BE2C (cell line): ENCODE measurements around the gene CDC26.
A peak's percentile ranks its signal among the peaks of the same experiment; 100 is the strongest.

Experiments used
- DNase-seq: peaks from one replicate; pipeline ENCODE4 v3.0.0-alpha.2; 2020
- H3K27me3 ChIP-seq: fragments of 250-450 bp; sonication (Bioruptor Pico); 2 replicates; pipeline ENCODE4 v1.5.1; 2020; ENCODE audit warnings: mild to moderate bottlenecking
- H3K36me3 ChIP-seq: fragments of 250-450 bp; sonication (Bioruptor Pico); 2 replicates; pipeline ENCODE4 v1.5.1; 2020; ENCODE audit warnings: mild to moderate bottlenecking
- H3K4me1 ChIP-seq: fragments of 250-450 bp; sonication (Bioruptor Pico); 2 replicates; pipeline ENCODE4 v1.5.1; 2020
- H3K4me3 ChIP-seq: 2 replicates; pipeline ENCODE4 v1.5.1; 2011; ENCODE audit warnings: low read depth, low read length
- H3K9me3 ChIP-seq: fragments of 250-450 bp; sonication (Bioruptor Pico); 2 replicates; pipeline ENCODE4 v1.5.1; 2020
- TF ChIP-seq, protein P1 (sequence below): IDR thresholded peaks from 2 replicates; pipeline ENCODE4 v1.5.1; 2012; ENCODE audit warnings: mild to moderate bottlenecking, low read depth, low read length

Gene CDC26

DNA sequence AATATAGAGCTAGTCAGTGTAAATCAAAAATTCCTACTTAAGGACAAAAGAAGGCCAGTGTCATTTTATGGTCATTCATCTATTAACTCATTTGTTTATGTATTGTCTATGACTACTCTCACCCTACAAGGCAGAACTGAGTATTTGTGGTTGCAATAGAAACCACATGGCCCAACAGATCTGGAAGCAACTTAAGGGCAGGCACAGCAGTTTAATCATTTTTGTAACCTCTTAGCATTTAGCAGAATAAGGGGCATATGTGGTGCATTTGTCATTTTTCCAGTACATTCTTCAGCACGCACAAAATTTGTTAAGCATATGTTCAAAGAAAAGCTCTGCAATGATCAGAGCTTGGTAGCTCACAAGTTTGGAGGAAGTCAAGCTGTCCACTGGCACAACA is 55.4 kb downstream of the CDC26 start:
- no peak for DNase-seq

DNA sequence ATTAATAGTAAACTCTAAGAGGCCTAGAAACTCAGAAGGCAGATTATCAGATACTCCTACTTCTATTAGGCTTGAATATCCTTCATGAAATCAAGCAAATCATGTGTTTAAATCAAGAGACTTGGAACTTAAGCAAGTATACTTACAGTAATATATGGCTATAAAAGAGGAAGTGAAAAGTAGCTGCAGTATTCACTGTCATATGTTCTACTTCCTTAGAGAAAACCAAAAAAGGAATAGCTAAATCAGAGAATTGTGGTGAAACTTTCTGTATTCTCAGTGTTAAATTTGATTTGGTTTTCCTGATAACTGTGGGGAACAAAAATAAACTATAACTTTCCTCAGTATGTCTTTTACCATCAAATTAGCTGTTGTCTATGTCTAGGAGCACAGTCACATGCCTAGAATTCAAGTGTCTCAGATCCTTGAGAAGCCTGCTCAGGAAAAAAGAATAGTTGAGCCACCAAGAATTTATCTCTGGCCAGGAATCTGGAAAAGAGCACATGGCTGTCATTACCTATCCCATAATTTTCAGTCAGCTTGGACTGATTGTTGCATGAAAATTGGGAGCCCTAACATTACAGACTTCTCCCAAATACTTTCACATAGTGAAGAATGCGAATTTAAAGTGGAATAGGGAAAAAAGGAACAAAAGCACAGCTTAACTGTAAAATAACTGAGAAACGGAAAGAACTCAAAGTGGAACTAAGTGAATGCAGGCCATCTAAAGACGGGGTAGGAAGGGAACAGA is 56.0 kb downstream of the CDC26 start:
- no peak for DNase-seq
- no peaks in the 10 kb centered on the region for H3K27me3 ChIP-seq
- no peaks in the 10 kb centered on the region for H3K9me3 ChIP-seq
- no peaks in the 10 kb centered on the region for H3K4me1 ChIP-seq
- TF ChIP-seq, protein P1, sequence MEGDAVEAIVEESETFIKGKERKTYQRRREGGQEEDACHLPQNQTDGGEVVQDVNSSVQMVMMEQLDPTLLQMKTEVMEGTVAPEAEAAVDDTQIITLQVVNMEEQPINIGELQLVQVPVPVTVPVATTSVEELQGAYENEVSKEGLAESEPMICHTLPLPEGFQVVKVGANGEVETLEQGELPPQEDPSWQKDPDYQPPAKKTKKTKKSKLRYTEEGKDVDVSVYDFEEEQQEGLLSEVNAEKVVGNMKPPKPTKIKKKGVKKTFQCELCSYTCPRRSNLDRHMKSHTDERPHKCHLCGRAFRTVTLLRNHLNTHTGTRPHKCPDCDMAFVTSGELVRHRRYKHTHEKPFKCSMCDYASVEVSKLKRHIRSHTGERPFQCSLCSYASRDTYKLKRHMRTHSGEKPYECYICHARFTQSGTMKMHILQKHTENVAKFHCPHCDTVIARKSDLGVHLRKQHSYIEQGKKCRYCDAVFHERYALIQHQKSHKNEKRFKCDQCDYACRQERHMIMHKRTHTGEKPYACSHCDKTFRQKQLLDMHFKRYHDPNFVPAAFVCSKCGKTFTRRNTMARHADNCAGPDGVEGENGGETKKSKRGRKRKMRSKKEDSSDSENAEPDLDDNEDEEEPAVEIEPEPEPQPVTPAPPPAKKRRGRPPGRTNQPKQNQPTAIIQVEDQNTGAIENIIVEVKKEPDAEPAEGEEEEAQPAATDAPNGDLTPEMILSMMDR = no peak
- peak overlapping the region; percentile 98 for H3K4me3 ChIP-seq
- no peaks in the 10 kb centered on the region for H3K36me3 ChIP-seq

More for the DNA sequence above, 55.4 kb downstream of the CDC26 start:
- Histone ChIP-seq H3K9me3 (no peaks in the 10 kb centered on the region), H3K36me3 (peaks cover 6% of the 10 kb centered on the region), H3K4me1 (no peaks in the 10 kb centered on the region), H3K4me3 (peak overlapping the region; percentile 98), H3K27me3 (no peaks in the 10 kb centered on the region)
- TF ChIP-seq, protein P1 = no peak
